ENCODE results near the gene TIFAB. TPM values are rescaled to one million over a fixed set of nuclear protein-coding genes. Genes with fewer than 3 reads are reported as not detected.

The TIFAB gene
- total and polyA plus RNA-seq, 7 experiments from 2014 or later, result 0.05 to 1.1 (median 0.08) TPM; not detected in 4

DNA sequence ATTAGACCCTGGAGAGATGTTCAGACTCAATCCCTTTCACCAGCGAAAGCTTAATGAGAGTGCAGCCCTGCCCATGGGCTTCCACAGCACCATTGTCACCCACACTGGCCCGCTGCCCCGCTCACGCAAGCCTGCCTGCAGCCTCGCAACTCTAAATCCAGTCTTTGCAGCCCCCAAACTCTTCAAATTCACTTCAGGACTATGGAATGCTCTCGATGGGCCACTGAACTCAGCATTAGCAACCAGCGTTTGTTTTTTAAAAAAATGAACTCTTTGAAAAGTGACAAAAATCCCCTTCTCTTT is 22.1 kb downstream of the TIFAB start:
- no peak overlapping the region for H3K27ac Mint-ChIP-seq
- H3K4me1 ChIP-seq (ENCODE audit: control insufficient read depth in 2 of 2, insufficient read depth in 2 of 2, low read length in 2 of 2), result peaks cover 0 to 6% of the 10 kb centered on the region in 2 donors
- H3K27me3 Mint-ChIP-seq, result peaks cover 0 to 16% (median 7%) of the 10 kb centered on the region in 5 donors
- DNase-seq (no peak), ATAC-seq (no peak)
- ChIA-PET POLR2A (no interaction called here), CTCF (no interaction called here)
- no peaks in the 10 kb centered on the region for H3K36me3 ChIP-seq (ENCODE audit: control insufficient read depth in 2 of 3, insufficient read depth in 3 of 3, low read length in 3 of 3)
- no peak overlapping the region for H3K4me3 ChIP-seq (ENCODE audit: low read length)
- H3K36me3 Mint-ChIP-seq, result peaks cover 0 to 7% (median 3%) of the 10 kb centered on the region in 5 donors
- no peak overlapping the region for H3K27ac ChIP-seq (ENCODE audit: low read depth, low read length)
- H3K4me1 Mint-ChIP-seq, result peaks cover 0 to 19% (median 6%) of the 10 kb centered on the region in 7 donors
- H3K4me3 Mint-ChIP-seq, result no peak overlapping the region
- no peaks in the 10 kb centered on the region for H3K27me3 ChIP-seq (ENCODE audit: control insufficient read depth in 2 of 2, insufficient read depth in 2 of 2, low read length in 2 of 2)
- intact Hi-C loops (cut with micrococcal nuclease), result no loop called here
- H3K9me3 Mint-ChIP-seq, result peaks cover 0 to 15% (median 5%) of the 10 kb centered on the region in 11 donors
- H3K9me3 ChIP-seq (ENCODE audit: control insufficient read depth in 2 of 3, low read length in 3 of 3), result no peaks in the 10 kb centered on the region

DNA sequence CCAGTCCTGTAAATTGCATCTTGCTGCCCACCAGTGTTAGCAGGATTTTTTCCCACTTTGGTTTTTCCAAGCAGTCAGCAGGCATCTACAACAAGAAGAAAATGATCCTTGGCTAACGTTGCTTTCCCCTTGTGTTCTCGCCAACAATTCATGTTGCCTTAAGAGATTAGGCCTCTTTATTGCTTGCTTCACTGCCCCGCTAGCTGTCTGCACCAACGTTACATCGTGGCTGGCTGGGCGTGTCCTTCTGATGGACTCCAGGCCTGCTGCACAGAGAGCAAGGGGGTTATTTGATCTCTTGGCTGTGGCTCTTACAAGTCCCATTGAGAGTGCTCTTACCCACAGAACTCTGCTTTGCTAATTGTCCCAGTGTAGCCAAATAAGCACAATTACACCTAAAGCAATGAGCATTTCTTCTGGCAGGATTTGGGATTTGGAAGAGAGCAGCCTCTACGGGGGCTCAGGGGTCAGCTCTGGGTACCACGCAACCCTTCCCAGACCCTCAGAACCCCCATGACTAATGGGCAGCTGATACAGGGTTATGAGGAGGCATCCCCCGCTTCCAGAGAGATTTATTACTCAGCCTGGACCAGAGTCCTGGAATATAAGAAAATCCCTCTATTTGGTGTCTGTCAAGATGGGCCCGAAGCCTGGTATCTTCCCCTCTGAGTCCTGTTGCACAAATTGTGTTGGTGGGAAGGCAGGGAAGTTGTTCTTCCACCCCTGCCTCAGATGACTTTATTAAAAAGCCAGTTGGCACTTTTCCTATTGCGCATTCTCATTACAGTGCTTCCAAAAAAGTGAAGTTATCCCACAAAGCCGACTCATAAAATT is 22.6 kb downstream of the TIFAB start:
- no peak overlapping the region for H3K4me3 ChIP-seq (ENCODE audit: low read length)
- H3K9me3 ChIP-seq (ENCODE audit: control insufficient read depth in 2 of 3, low read length in 3 of 3), result no peaks in the 10 kb centered on the region
- ATAC-seq, result no peak
- no peak overlapping the region for H3K4me3 Mint-ChIP-seq
- H3K27me3 Mint-ChIP-seq, result peaks cover 0 to 16% (median 7%) of the 10 kb centered on the region in 5 donors
- no peak overlapping the region for H3K27ac ChIP-seq (ENCODE audit: low read depth, low read length)
- ChIA-PET CTCF (no interaction called here), POLR2A (no interaction called here)
- H3K27ac Mint-ChIP-seq, result no peak overlapping the region
- peaks cover 0 to 7% (median 3%) of the 10 kb centered on the region in 5 donors for H3K36me3 Mint-ChIP-seq
- peaks cover 0 to 22% (median 6%) of the 10 kb centered on the region in 7 donors for H3K4me1 Mint-ChIP-seq
- no peak for DNase-seq
- H3K4me1 ChIP-seq (ENCODE audit: control insufficient read depth in 2 of 2, insufficient read depth in 2 of 2, low read length in 2 of 2), result peaks cover 0 to 6% of the 10 kb centered on the region in 2 donors
- H3K27me3 ChIP-seq (ENCODE audit: control insufficient read depth in 2 of 2, insufficient read depth in 2 of 2, low read length in 2 of 2), result no peaks in the 10 kb centered on the region
- H3K9me3 Mint-ChIP-seq, result peaks cover 0 to 15% (median 5%) of the 10 kb centered on the region in 11 donors
- intact Hi-C loops (cut with micrococcal nuclease), result loop anchor here in 1 of 2 donors (5.0 kb wide), 1 partner anchor 67 kb away; no protein-coding TSS in a partner anchor
- no peaks in the 10 kb centered on the region for H3K36me3 ChIP-seq (ENCODE audit: control insufficient read depth in 2 of 3, insufficient read depth in 3 of 3, low read length in 3 of 3)

GRCh38 chr5:135428586-135428985 is 23.6 kb downstream of the TIFAB start:
- ChIA-PET POLR2A (no interaction called here), CTCF (no interaction called here)
- Mint-ChIP-seq H3K36me3 (peaks cover 0 to 7% (median 3%) of the 10 kb centered on the region in 5 donors), H3K4me3 (no peak overlapping the region), H3K27me3 (peaks cover 0 to 23% (median 5%) of the 10 kb centered on the region in 5 donors), H3K4me1 (peaks cover 0 to 25% (median 6%) of the 10 kb centered on the region in 7 donors), H3K27ac (no peak overlapping the region), H3K9me3 (peaks cover 0 to 15% (median 5%) of the 10 kb centered on the region in 11 donors)
- no peak overlapping the region for H3K27ac ChIP-seq (ENCODE audit: low read depth, low read length)
- DNase-seq (no peak), ATAC-seq (no peak)
- peaks cover 0 to 6% of the 10 kb centered on the region in 2 donors for H3K4me1 ChIP-seq (ENCODE audit: control insufficient read depth in 2 of 2, insufficient read depth in 2 of 2, low read length in 2 of 2)
- H3K36me3 ChIP-seq (ENCODE audit: control insufficient read depth in 2 of 3, insufficient read depth in 3 of 3, low read length in 3 of 3), result no peaks in the 10 kb centered on the region
- H3K9me3 ChIP-seq (ENCODE audit: control insufficient read depth in 2 of 3, low read length in 3 of 3), result no peaks in the 10 kb centered on the region
- no peak overlapping the region for H3K4me3 ChIP-seq (ENCODE audit: low read length)
- no peaks in the 10 kb centered on the region for H3K27me3 ChIP-seq (ENCODE audit: control insufficient read depth in 2 of 2, insufficient read depth in 2 of 2, low read length in 2 of 2)
- intact Hi-C loops (cut with micrococcal nuclease), result loop anchor here in 1 of 2 donors (5.0 kb wide), 1 partner anchor 66 kb away; no protein-coding TSS in a partner anchor

DNA sequence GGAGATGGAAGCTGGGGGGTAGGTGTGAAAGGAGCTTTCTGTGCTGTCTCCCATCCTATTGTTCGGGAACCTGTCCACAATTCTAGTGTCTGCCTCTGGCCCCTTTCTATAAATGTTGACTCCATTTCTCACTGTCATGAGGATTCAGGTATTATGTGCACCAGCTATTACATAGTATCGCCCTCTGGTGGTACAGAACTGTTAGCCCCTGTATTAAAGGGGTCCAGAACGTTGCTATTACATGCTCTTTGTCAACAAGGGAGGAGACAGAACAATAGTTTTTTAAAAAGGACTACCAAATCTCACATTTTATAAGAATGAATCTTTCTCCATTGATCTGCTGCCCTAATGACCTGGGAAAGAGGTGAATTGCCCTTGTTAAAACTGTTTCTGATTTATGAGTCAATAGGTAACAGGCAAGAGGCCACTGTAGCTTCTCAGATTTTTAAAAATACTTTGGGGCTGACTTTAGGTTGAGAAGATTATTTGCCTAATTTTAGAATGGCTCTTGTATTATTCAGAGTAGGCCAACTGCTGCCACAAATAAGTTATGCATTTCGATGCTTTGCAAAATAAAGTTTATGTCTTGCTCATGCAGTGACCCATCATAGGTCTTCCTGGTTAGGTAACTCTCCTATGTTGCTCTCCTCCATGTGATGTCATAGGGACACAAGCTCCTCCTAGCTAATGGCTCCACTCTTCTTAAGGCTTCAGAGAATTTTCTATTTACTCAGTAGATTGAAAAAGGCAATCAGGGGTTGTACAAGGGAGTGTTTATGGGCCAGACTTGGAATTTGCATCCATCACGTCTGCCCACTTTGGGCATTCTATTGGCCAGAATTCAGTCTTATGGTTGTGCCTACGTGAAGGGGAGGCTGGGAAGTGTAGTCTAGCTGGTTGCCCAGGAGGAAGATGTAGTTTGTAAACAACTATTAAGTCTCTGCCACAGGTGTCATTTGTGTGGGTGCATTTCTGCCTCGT is 25.8 kb downstream of the TIFAB start:
- CTCF ChIA-PET, result interaction anchor here (0.7 to 2.0 kb wide), 7 partner anchors 24 to 266 kb away, joined by 3 to 11 read pairs (median 4); no protein-coding TSS in a partner anchor
- no peak overlapping the region for H3K27ac ChIP-seq (ENCODE audit: low read depth, low read length)
- Mint-ChIP-seq H3K9me3 (peaks cover 0 to 15% (median 5%) of the 10 kb centered on the region in 11 donors), H3K36me3 (peaks cover 0 to 7% (median 3%) of the 10 kb centered on the region in 5 donors), H3K27me3 (peaks cover 7 to 25% (median 13%) of the 10 kb centered on the region in 5 donors), H3K27ac (peak overlapping the region in 3 of 9 donors; percentile 14 to 92 (median 48)), H3K4me1 (peaks cover 0 to 28% (median 6%) of the 10 kb centered on the region in 7 donors), H3K4me3 (peak overlapping the region in 1 of 10 donors; percentile 79)
- H3K4me3 ChIP-seq (ENCODE audit: low read length), result no peak overlapping the region
- H3K36me3 ChIP-seq (ENCODE audit: control insufficient read depth in 2 of 3, insufficient read depth in 3 of 3, low read length in 3 of 3), result no peaks in the 10 kb centered on the region
- peak in 7 of 9 donors; percentile 4 to 57 (median 31) for DNase-seq
- intact Hi-C loops (cut with micrococcal nuclease), result loop anchor here (1.0 to 5.0 kb wide), 4 partner anchors 27 to 66 kb away; partner anchors contain the start of gene MACROH2A1 (in 2 of the 2)
- H3K4me1 ChIP-seq (ENCODE audit: control insufficient read depth in 2 of 2, insufficient read depth in 2 of 2, low read length in 2 of 2), result peaks cover 0 to 6% of the 10 kb centered on the region in 2 donors
- H3K9me3 ChIP-seq (ENCODE audit: control insufficient read depth in 2 of 3, low read length in 3 of 3), result no peaks in the 10 kb centered on the region
- H3K27me3 ChIP-seq (ENCODE audit: control insufficient read depth in 2 of 2, insufficient read depth in 2 of 2, low read length in 2 of 2), result no peaks in the 10 kb centered on the region
- POLR2A ChIA-PET, result no interaction called here
- peak; percentile 88 for ATAC-seq

- POLR2A ChIA-PET, result no interaction called here
These were observed 26.5 kb downstream of the TIFAB start for GRCh38 chr5:135425641-135426040.

GRCh38 chr5:135423846-135424168 is 28.3 kb downstream of the TIFAB start:
- intact Hi-C loops (cut with micrococcal nuclease), result no loop called here
- ATAC-seq (no peak), DNase-seq (no peak)
- Mint-ChIP-seq H3K4me3 (no peak overlapping the region), H3K27ac (no peak overlapping the region), H3K4me1 (peaks cover 0 to 28% (median 6%) of the 10 kb centered on the region in 7 donors), H3K36me3 (peaks cover 3 to 11% (median 4%) of the 10 kb centered on the region in 5 donors), H3K27me3 (peaks cover 15 to 39% (median 34%) of the 10 kb centered on the region in 5 donors), H3K9me3 (peaks cover 0 to 29% (median 10%) of the 10 kb centered on the region in 11 donors)
- Histone ChIP-seq H3K27me3 (ENCODE audit: control insufficient read depth in 2 of 2, insufficient read depth in 2 of 2, low read length in 2 of 2) (no peaks in the 10 kb centered on the region), H3K4me1 (ENCODE audit: control insufficient read depth in 2 of 2, insufficient read depth in 2 of 2, low read length in 2 of 2) (peaks cover 0 to 6% of the 10 kb centered on the region in 2 donors), H3K4me3 (ENCODE audit: low read length) (no peak overlapping the region), H3K9me3 (ENCODE audit: control insufficient read depth in 2 of 3, low read length in 3 of 3) (no peaks in the 10 kb centered on the region), H3K27ac (ENCODE audit: low read depth, low read length) (no peak overlapping the region), H3K36me3 (ENCODE audit: control insufficient read depth in 2 of 3, insufficient read depth in 3 of 3, low read length in 3 of 3) (no peaks in the 10 kb centered on the region)
- POLR2A ChIA-PET, result no interaction called here
- CTCF ChIA-PET, result interaction anchor here (1.0 kb wide), 1 partner anchor 63 kb away, joined by 3 read pairs; no protein-coding TSS in a partner anchor

More at GRCh38 chr5:135425641-135426040, 26.5 kb downstream of the TIFAB start:
- H3K27ac Mint-ChIP-seq, result peak overlapping the region in 3 of 9 donors; percentile 14 to 92 (median 48)
- Histone ChIP-seq H3K4me3 (ENCODE audit: low read length) (no peak overlapping the region), H3K4me1 (ENCODE audit: control insufficient read depth in 2 of 2, insufficient read depth in 2 of 2, low read length in 2 of 2) (peaks cover 0 to 6% of the 10 kb centered on the region in 2 donors), H3K27me3 (ENCODE audit: control insufficient read depth in 2 of 2, insufficient read depth in 2 of 2, low read length in 2 of 2) (no peaks in the 10 kb centered on the region), H3K27ac (ENCODE audit: low read depth, low read length) (no peak overlapping the region), H3K36me3 (ENCODE audit: control insufficient read depth in 2 of 3, insufficient read depth in 3 of 3, low read length in 3 of 3) (no peaks in the 10 kb centered on the region), H3K9me3 (ENCODE audit: control insufficient read depth in 2 of 3, low read length in 3 of 3) (no peaks in the 10 kb centered on the region)
- CTCF ChIA-PET, result interaction anchor here (0.7 to 2.0 kb wide), 6 partner anchors 13 to 266 kb away, joined by 3 to 11 read pairs (median 4); no protein-coding TSS in a partner anchor
- intact Hi-C loops (cut with micrococcal nuclease), result loop anchor here (1.0 to 5.0 kb wide), 4 partner anchors 26 to 65 kb away; partner anchors contain the start of gene MACROH2A1 (in 2 of the 2)
- peak overlapping the region in 1 of 10 donors; percentile 79 for H3K4me3 Mint-ChIP-seq
- H3K36me3 Mint-ChIP-seq, result peaks cover 0 to 7% (median 3%) of the 10 kb centered on the region in 5 donors
- peaks cover 0 to 28% (median 6%) of the 10 kb centered on the region in 7 donors for H3K4me1 Mint-ChIP-seq
- peaks cover 0 to 19% (median 5%) of the 10 kb centered on the region in 11 donors for H3K9me3 Mint-ChIP-seq
- DNase-seq (peak in 1 of 9 donors; percentile 1), ATAC-seq (no peak)
- peaks cover 12 to 32% (median 20%) of the 10 kb centered on the region in 5 donors for H3K27me3 Mint-ChIP-seq

Measured in naive thymus-derived CD4-positive, alpha-beta T cell (primary cell).